OCI-M1 (cell line): ENCODE results near the gene TRIM44.
"Not testable (repeated sequence)": the region's sequence is repeated elsewhere in the genome, so short reads cannot be mapped to it uniquely, and the experiment has no call there.

Experiments
- DNase-seq: peaks from one replicate; lab custom pipeline; 2025; lab: John Stamatoyannopoulos, UW

Gene TRIM44

GRCh38 chr11:35633827-35634423, 28.6 kb upstream of the TRIM44 start:
- DNase-seq, result no peak

GRCh38 chr11:35635933-35636332, 26.6 kb upstream of the TRIM44 start:
- DNase-seq, result no peak

GRCh38 chr11:35639591-35640179, 22.9 kb upstream of the TRIM44 start:
- no peak for DNase-seq

GRCh38 chr11:35641171-35641897, 21.2 kb upstream of the TRIM44 start:
- no peak for DNase-seq

GRCh38 chr11:35641964-35642363, 20.6 kb upstream of the TRIM44 start:
- no peak for DNase-seq

GRCh38 chr11:35647421-35648093, 15.0 kb upstream of the TRIM44 start:
- DNase-seq, result peak; percentile 2

GRCh38 chr11:35650006-35650405, 12.6 kb upstream of the TRIM44 start:
- DNase-seq, result peak; percentile 5

GRCh38 chr11:35650467-35650866, 12.1 kb upstream of the TRIM44 start:
- peak; percentile 25 for DNase-seq

- DNase-seq, result no peak
Observed at GRCh38 chr11:35651263-35651662, 11.3 kb upstream of the TRIM44 start.

GRCh38 chr11:35652786-35653185, 9.8 kb upstream of the TRIM44 start:
- DNase-seq, result not testable (repeated sequence)

GRCh38 chr11:35654711-35655110, 7.9 kb upstream of the TRIM44 start:
- DNase-seq, result no peak

GRCh38 chr11:35655254-35655653, 7.3 kb upstream of the TRIM44 start:
- no peak for DNase-seq

- DNase-seq, result no peak
Observed at GRCh38 chr11:35655856-35656255, 6.7 kb upstream of the TRIM44 start.

GRCh38 chr11:35658020-35658948, 4.3 kb upstream of the TRIM44 start:
- no peak for DNase-seq

- peak; percentile 6 for DNase-seq
Observed at GRCh38 chr11:35661534-35661933, 1.0 kb upstream of the TRIM44 start.

- DNase-seq, result peak; percentile 52
Observed at GRCh38 chr11:35662061-35662648, 420 bp upstream of the TRIM44 start.

- DNase-seq, result peak; percentile 4
Observed at GRCh38 chr11:35663408-35663702, 780 bp downstream of the TRIM44 start.

GRCh38 chr11:35664977-35665441, 2.4 kb downstream of the TRIM44 start:
- DNase-seq, result peak; percentile 14

GRCh38 chr11:35667257-35667656, 4.7 kb downstream of the TRIM44 start:
- no peak for DNase-seq

- not testable (repeated sequence) for DNase-seq
Observed at GRCh38 chr11:35668350-35668749, 5.8 kb downstream of the TRIM44 start.

- no peak for DNase-seq
Observed at GRCh38 chr11:35671396-35672127, 9.0 kb downstream of the TRIM44 start.
